Endometrial microvascular endothelial cells (primary cell): ENCODE results near the gene STK17B. TPM values are rescaled to one million over a fixed set of nuclear protein-coding genes. Genes with fewer than 3 reads are reported as not detected.

Experiments used
- in situ Hi-C: cut with HindIII; loops from 2 replicates; pipeline ENCODE4 v1.10.0; 2017; ENCODE audit warnings: low sequenced_read_pairs, low pct_unique_long_range_greater_than_20kb; ENCODE audit errors: inconsistent ontology term
- total RNA-seq: library from RNA; depleted of rRNA; stranded (reverse); fragments of >200 nt; gene quantifications from one replicate; pipeline ENCODE4 v1.2.3, GENCODE V29; 2015; ENCODE audit errors: inconsistent ontology term

The STK17B gene
- total RNA-seq, 1 donor from 2014 or later = 15.9 TPM

- in situ Hi-C loops = no loop called here
These were observed 6.4 kb downstream of the STK17B start for GRCh38 chr2:196165016-196165415.

DNA sequence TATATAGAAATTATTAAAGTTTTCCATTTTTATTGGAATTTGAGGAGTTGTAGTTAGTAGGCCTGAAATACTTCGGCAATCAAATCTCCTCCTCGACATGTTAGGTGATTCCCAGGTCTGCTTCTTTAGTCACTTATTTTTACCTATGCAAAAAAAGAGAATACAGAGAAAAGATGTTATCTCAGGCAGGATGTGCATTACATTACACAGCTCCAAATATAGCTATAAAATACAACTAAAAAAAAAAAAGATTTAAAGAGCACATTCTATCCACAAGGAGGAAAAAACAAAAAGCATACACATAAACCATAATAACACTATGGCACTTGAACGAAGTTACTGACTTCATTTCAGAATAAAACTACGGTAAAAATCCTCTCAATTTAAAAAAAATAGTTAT, 8.1 kb downstream of the STK17B start:
- in situ Hi-C loops = no loop called here

DNA sequence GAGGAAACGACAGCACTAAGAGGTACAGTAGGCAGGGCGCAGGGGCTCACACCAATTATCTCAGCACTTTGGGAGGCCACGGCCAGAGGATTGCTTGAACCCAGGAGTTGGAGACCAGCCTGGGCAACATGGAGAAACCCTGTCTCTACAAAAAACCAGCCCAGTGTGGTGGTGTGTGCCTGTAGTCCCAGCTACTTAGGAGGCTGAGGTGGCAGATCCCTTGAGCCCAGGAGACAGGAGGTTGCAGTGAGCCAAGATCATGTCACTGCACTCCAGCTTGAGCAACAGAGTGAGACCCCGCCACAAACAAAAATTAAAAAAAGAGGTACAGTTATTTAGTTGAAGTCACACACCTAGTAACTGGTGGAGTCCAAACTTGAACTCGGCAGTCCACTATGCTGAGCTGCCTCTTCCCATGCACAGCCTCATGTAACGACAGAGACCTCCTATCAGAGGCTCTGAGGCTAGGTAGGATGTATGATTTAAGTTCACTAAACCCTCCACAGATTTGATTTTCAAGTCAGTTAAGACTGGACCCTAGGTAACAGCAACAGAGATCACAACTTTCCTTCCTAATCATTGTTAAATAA, 8.7 kb downstream of the STK17B start:
- in situ Hi-C loops = no loop called here

- in situ Hi-C loops = no loop called here
These were observed 10.4 kb downstream of the STK17B start for GRCh38 chr2:196160946-196161345.

DNA sequence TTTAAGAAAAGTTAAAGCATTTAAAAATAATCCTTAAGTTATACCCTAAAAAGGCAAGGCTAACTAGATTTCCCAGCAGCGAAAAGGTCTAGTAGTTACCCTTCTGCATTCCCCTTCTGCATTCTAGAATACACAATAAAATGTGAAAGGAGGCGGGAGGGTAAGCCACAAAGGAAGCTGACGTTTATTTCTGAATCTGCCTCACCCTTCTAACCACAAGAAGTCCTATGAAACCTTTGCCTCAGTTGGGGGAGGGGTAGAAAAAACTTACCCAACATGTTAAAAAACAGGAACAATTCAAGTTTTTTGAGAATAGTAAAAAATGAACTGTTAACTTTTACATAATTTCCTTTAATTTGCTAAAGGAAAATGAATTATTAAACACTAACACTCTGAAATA, 11.3 kb downstream of the STK17B start:
- in situ Hi-C loops = no loop called here

GRCh38 chr2:196159221-196159892, 12.0 kb downstream of the STK17B start:
- in situ Hi-C loops = no loop called here

- in situ Hi-C loops = no loop called here
These were observed 15.8 kb downstream of the STK17B start for GRCh38 chr2:196155575-196155974.

GRCh38 chr2:196153480-196153879, 17.9 kb downstream of the STK17B start:
- in situ Hi-C loops = no loop called here

DNA sequence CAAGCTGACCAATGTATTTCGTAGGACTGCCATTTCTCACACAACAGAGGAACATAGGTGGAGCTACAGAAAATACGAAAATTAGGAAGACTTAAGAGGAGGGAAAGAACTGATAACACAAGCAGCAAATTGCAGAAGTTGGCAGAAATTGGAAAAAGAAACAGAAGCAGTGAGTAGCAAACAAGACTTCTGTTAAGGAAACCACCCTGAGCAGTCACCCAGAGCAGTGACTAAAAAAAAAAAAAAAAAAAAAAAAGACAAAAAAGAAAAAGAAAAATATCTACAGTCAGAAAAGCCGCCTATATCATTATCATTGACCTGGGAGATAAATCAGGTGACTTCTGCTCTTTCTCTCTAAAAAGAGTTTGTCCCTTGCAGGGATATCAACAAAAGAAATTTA, 21.4 kb downstream of the STK17B start:
- in situ Hi-C loops = no loop called here

- in situ Hi-C loops = no loop called here
These were observed 22.6 kb downstream of the STK17B start for GRCh38 chr2:196148736-196149135.

GRCh38 chr2:196145256-196145655, 26.1 kb downstream of the STK17B start:
- in situ Hi-C loops = no loop called here

- in situ Hi-C loops = no loop called here
These were observed 26.8 kb downstream of the STK17B start for GRCh38 chr2:196144513-196145126.

DNA sequence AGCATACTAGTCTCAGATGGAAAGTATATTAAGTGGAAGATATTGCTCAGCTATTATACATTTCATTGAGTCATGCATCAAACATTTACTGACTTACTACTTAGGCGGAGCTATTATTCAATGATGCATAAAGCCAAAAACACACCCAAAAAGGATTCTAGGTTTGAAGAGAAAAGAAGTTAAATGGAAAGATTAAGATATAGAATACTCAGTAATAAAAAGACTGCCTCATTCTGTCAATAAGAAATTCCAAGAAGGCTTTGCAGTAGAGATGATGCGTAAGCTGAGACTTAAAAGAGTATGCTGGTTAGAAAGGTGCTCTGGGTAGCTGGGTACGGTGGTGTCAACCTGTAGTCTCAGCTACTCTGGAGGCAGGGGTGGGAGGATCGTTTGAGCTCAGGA, 27.6 kb downstream of the STK17B start:
- in situ Hi-C loops = no loop called here

- in situ Hi-C loops = no loop called here
These were observed 28.6 kb downstream of the STK17B start for GRCh38 chr2:196142825-196143224.

DNA sequence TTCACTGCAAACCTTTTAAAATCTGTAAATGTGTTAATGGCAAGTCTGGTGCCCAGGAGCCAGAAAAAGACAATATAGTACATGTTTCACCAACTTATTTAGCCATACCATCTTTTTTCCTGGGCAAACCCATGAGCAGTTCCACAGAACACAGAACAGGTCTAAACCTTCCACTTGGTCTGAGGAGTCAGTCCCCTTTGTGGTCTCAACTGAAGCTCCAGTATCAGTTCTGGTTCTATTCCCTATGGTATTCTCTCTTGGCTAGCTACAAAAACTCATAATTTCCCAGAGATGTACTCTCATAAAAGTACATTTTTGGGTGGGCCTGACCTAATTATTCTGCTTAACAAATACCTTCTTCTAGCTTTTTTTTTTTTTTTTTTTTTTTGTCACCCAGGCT, 31.2 kb downstream of the STK17B start:
- in situ Hi-C loops = no loop called here

DNA sequence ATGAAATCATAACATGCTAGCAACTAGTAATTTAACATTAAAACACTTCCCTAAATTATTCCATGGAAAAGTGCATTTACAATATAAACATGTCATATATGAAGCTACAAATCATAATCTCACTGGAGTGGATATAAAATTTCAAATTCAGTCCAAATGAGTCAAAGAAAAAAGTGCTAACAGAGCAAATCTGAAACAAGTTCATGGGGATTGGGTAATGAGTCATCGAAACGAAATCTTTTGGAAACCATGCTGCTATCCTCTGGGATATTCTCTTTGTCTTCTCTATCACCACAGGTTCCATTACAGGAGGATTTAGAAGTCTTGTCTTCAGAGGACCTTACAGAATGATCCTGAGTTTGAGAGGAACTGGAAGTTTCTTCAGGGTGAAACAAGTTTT, 34.1 kb downstream of the STK17B start:
- in situ Hi-C loops = no loop called here

DNA sequence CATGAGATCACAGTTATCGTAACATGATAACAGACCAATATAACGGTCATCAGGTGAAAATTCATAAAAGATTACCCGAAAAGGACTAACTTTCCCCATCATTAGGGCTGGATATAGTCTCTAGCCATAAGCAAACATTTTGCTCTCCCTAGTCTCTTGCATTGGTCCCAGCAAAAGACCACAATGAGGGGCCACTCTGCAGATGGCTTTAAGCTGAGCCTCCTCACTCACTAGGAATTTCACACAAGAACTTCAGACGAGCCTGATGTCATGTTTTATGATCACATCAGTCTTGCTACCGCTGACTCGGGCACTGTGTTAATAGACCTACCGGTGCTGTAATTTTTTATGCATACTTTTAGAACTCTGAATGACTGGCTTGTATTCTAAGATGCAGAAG, 35.2 kb downstream of the STK17B start:
- in situ Hi-C loops = no loop called here

DNA sequence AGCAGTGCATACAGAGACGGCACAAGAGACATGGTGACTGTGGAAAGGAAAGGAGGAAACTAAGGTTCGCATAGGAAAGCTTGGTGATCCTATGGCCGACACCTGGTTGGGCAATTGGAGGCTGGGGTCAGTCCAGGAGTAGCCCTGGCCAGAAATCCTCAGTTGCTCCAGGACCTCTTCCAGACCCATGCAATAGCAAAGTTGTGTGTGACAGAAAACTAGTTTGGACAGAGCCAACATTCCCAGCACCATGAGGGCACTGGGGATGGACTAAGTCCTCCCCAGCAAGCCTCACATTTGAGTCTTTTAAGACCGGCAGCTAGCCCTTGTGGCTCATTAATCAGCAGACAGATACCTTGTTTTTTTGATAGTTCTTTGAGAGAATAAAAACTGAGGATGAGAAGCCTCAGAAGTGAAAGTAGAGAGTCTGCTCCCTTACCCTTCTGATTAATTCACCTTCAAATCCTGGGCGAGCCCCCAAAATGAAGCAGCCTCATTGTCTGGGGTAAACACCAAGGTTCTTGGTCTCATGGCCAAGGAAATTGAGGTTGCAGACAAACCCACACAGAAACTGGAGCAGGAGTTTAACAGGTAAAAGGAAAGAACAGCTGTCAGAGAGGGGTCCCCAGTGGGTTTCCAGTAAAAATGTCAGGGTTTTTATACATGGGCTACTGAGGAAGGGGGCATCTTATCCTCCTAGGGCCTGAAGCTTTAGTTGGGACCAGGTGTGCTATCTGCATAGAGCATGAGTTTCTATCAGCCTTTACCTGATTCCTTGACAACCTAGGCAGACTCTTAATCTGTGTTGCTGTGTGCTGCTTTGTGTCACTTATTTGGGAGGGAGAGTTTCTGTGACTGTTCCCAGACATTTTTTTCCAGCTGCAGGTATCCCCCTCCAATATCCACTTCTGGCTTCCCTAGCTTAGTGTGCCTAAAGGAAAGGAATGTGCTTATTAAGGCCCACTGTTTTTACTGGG, 39.1 kb downstream of the STK17B start:
- in situ Hi-C loops = no loop called here

- in situ Hi-C loops = no loop called here
These were observed 39.9 kb downstream of the STK17B start for GRCh38 chr2:196131384-196131937.
